ENCODE data around the gene APMAP. TPM values are rescaled to one million over a fixed set of nuclear protein-coding genes. Genes with fewer than 3 reads are reported as not detected.

Gene APMAP
- total RNA-seq, 1 donor from 2014 or later = 76.3 TPM

DNA sequence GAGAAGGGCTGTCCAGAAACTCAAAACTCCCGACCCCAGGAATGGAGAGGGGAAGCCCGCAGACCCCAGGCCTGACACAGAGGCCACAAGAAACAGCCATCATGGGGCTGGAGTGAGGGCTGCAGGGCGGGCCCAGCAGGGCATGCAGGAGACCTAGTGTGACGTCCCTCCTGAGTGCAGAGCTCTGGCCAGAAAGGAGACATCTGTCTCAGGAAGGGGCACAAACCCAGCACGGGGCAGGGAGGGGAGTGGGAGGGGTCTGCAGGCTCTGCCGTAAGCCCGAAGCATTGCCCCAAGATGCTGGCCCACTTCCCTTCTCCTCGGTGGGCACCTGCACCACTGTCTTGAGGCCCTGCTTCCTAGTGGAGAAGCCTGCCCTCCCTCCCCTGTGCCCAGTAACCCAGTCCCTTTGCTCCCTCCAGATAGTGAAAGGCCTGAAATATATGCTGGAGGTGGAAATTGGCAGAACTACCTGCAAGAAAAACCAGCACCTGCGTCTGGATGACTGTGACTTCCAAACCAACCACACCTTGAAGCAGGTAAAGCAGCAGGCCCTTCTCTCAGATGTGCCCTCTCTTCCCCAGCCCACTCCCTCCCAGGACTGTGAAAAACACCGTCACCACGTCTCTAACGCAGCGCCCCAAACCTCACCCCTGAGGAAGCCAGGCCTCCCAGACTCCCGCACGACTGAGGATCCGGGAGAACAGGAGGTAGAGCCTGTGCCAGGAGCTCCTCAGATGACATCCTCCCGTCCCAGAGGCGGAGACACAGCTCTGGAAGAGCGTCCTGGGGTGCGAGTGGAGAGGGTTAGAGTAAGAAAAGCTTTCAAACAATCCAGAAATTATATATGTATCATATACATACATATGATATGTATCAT lies 33.8 kb downstream of the APMAP start:
- Mint-ChIP-seq H3K27me3 (ENCODE audit: unreplicated experiment) (no peaks in the 10 kb centered on the region), H3K9me3 (ENCODE audit: unreplicated experiment) (no peaks in the 10 kb centered on the region), H3K4me1 (ENCODE audit: unreplicated experiment) (no peaks in the 10 kb centered on the region), H3K4me3 (ENCODE audit: unreplicated experiment) (no peak overlapping the region), H3K36me3 (ENCODE audit: unreplicated experiment) (peaks cover 13% of the 10 kb centered on the region), H3K27ac (ENCODE audit: unreplicated experiment) (no peak overlapping the region)
- no peak for TF ChIP-seq CTCF (IDR thresholded peaks at IDR 0.05)
- DNase-seq (ENCODE audit: extremely low spot score, unreplicated experiment) = peak; percentile 77

- TF ChIP-seq CTCF (IDR thresholded peaks at IDR 0.05) = no peak
These were observed 35.1 kb downstream of the APMAP start for GRCh38 chr20:24957326-24958016.

DNA sequence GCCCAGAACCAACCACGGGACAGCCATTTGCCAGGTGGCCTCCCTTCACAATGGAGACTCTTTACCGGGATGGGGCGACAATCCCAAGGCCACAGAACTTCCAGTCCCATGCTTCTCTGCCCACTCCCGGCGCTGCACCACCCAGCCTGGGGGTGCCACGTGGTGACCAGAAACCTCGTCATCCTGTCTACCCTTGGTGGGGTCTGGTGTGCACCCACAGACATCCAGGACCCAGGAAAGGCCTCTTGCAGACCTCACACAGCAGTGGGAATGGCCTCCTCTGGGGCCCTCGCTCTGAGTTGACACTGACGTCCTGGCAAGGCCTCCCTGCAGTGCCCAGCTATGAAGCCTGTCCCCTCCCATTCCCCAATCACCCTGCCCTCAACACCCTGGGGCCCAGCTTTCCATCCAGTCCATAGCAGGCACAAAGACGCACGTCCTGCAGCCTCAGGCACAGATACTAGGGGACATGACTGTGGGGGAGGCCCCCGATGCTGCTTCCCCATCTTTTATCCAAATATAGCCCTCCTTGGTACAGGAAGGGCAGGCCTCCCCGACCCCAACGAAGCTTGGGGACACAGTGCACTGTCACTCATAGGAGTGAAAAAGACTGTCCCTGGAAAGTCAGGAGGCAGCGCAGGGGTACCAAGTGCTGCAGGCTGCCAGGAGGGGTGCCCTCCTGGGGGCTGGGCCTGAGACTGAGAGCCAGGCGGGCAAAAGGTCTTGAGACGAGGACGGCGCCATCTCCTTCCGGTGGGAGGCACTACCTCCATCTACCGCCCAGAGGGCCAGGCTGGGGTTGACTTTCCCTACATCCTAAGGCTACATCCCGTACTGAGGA lies 36.3 kb downstream of the APMAP start:
- no peak for TF ChIP-seq CTCF (IDR thresholded peaks at IDR 0.05)
- no peaks in the 10 kb centered on the region for H3K4me1 Mint-ChIP-seq (ENCODE audit: unreplicated experiment)

More at GRCh38 chr20:24957326-24958016, 35.1 kb downstream of the APMAP start:
- H3K27me3 Mint-ChIP-seq (ENCODE audit: unreplicated experiment) = no peaks in the 10 kb centered on the region
- no peak overlapping the region for H3K27ac Mint-ChIP-seq (ENCODE audit: unreplicated experiment)
- H3K36me3 Mint-ChIP-seq (ENCODE audit: unreplicated experiment) = peaks cover 3% of the 10 kb centered on the region
- no peaks in the 10 kb centered on the region for H3K9me3 Mint-ChIP-seq (ENCODE audit: unreplicated experiment)
- H3K4me3 Mint-ChIP-seq (ENCODE audit: unreplicated experiment) = no peak overlapping the region
- H3K4me1 Mint-ChIP-seq (ENCODE audit: unreplicated experiment) = no peaks in the 10 kb centered on the region
- DNase-seq (ENCODE audit: extremely low spot score, unreplicated experiment) = peak; percentile 73

DNA sequence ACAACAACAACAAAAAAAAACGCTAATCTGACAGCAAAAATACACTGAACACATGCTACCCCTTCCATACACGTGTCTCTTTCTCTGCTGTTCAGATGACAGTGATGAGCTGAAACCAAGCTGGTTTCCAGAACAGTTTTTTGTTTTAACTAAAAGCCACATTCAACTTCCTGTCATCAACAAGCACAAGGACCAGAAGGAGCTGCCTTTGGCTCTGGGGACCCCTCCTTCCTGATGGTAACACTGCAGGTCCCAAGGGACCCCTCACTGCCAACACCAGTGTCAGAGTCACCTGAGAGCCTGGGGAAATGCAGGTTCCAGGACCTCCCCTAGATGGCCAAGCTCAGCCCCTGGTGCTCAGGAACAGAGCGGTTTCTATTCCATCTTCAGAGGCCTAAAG lies 37.5 kb downstream of the APMAP start:
- no peak for TF ChIP-seq CTCF (IDR thresholded peaks at IDR 0.05)
- no peaks in the 10 kb centered on the region for H3K36me3 Mint-ChIP-seq (ENCODE audit: unreplicated experiment)
- H3K4me3 Mint-ChIP-seq (ENCODE audit: unreplicated experiment) = no peak overlapping the region
- H3K27me3 Mint-ChIP-seq (ENCODE audit: unreplicated experiment) = no peaks in the 10 kb centered on the region
- DNase-seq (ENCODE audit: extremely low spot score, unreplicated experiment) = no peak
- H3K9me3 Mint-ChIP-seq (ENCODE audit: unreplicated experiment) = no peaks in the 10 kb centered on the region
- no peaks in the 10 kb centered on the region for H3K4me1 Mint-ChIP-seq (ENCODE audit: unreplicated experiment)
- no peak overlapping the region for H3K27ac Mint-ChIP-seq (ENCODE audit: unreplicated experiment)

More for the DNA sequence above, 36.3 kb downstream of the APMAP start:
- Mint-ChIP-seq H3K4me3 (ENCODE audit: unreplicated experiment) (no peak overlapping the region), H3K27ac (ENCODE audit: unreplicated experiment) (no peak overlapping the region), H3K27me3 (ENCODE audit: unreplicated experiment) (no peaks in the 10 kb centered on the region), H3K9me3 (ENCODE audit: unreplicated experiment) (no peaks in the 10 kb centered on the region), H3K36me3 (ENCODE audit: unreplicated experiment) (no peaks in the 10 kb centered on the region)
- peak; percentile 72 for DNase-seq (ENCODE audit: extremely low spot score, unreplicated experiment)

Data from osteocyte (in vitro differentiated cells).